NAMALWA (cell line): Measurements from ENCODE around the gene TUBA3E.
A peak's percentile ranks its signal among the peaks of the same experiment; 100 is the strongest.
"Not testable (repeated sequence)": the region's sequence is repeated elsewhere in the genome, so short reads cannot be mapped to it uniquely, and the experiment has no call there.

Experiments used
- DNase-seq: peaks from one replicate; pipeline ENCODE4 v3.0.0-alpha.2; 2015; ENCODE audit warnings: low spot score

Gene TUBA3E

DNA sequence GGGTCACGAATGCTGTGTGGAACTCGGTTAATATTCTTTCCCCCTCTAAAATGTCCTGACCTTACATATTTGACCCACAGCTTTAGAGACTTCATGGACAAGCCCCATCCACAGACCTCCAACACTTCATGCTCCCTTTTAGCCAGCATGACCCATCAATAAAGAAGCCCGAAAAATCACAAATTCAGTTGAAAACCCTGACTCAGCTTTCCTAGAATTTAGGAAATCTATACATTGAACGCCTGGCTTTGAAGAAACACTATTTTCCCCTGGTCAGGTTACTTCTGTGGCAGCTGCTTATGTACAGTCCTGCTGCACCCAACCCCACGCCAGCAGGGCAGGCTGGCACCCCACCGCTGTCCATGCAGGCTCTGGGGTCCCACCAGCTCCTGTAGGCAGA, 6.9 kb downstream of the TUBA3E start:
- DNase-seq: not testable (repeated sequence)

DNA sequence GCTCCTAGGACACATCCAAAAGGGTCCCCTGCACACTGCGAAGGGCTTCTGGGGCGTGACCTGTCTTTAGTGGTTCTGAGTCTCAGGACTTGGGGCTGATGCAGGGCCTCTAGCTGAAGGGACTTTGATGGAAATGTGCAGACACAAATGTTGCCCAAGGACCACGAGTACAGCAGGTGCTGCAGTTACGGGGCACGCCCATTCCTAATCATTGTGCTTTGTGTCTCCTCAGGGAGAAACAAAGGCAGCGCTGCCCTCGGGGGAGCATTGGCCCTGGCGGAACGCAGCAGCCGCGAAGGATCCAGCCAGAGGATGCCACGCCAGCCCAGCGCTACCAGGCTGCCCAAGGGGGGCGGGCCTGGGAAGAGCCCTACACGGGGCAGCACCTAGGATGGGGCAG, 8.0 kb downstream of the TUBA3E start:
- no peak for DNase-seq

DNA sequence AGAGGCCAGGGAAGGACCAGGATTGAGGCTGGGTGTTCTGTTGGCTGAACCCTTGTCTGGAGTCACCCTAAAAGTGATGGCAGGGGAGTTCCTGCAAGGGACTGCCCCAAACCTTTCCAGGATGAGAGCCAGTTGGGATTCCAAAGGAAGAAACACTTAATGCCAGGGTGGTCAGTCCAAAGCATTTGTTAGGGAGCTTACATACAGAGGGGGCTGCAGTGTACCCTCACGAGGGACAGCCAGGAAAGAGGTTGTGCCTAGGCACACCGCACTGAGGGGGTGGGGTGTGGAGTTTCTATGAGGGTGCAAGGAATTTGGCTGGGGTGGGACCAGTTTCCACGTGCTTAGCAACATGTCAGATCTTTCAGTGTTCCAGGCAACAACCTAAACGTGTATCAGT, 9.3 kb downstream of the TUBA3E start:
- DNase-seq: not testable (repeated sequence)

GRCh38 chr2:130187859-130188792, 10.1 kb downstream of the TUBA3E start:
- DNase-seq: not testable (repeated sequence)

DNA sequence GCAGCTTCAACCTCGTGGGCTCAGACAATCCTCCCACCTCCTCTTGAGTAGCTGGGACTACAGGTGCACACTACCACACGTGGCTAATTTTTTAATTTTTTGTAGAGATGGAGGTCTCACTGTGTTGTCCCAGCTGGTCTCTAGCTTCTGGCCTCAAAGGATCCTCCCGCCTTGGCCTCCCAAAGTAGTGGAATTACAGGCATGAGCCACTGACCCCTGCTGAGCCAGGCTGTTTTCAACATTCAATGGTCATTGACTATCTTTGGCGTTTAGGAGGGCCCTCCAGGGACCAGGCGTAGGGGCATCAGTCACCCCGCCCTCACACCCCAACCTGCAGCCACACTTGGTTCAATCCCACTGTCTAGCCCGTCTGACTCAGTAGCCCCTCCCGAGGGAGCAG, 11.0 kb downstream of the TUBA3E start:
- DNase-seq: no peak

DNA sequence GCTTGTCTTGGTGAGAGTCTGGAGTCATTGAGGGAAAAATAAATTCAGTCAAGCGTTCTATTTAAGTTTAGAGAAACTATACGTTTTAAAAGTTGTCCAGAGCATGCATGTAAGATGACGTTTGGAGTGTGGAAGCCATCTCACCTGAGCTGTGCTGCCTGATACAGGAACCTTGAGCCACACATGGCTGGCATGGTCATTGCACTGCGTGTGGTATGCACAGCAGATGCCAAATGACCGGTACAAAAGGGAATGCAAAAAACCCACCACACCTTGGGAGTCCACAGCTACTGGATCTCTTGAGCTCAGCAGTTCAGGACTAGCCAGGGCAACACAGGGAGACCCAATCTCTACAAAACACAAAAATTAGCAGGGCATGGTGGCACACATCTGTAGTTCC, 11.8 kb downstream of the TUBA3E start:
- no peak for DNase-seq

- DNase-seq: no peak
Observed at GRCh38 chr2:130185896-130186295, 12.3 kb downstream of the TUBA3E start.

- DNase-seq: no peak
Observed at GRCh38 chr2:130185436-130185835, 12.8 kb downstream of the TUBA3E start.

DNA sequence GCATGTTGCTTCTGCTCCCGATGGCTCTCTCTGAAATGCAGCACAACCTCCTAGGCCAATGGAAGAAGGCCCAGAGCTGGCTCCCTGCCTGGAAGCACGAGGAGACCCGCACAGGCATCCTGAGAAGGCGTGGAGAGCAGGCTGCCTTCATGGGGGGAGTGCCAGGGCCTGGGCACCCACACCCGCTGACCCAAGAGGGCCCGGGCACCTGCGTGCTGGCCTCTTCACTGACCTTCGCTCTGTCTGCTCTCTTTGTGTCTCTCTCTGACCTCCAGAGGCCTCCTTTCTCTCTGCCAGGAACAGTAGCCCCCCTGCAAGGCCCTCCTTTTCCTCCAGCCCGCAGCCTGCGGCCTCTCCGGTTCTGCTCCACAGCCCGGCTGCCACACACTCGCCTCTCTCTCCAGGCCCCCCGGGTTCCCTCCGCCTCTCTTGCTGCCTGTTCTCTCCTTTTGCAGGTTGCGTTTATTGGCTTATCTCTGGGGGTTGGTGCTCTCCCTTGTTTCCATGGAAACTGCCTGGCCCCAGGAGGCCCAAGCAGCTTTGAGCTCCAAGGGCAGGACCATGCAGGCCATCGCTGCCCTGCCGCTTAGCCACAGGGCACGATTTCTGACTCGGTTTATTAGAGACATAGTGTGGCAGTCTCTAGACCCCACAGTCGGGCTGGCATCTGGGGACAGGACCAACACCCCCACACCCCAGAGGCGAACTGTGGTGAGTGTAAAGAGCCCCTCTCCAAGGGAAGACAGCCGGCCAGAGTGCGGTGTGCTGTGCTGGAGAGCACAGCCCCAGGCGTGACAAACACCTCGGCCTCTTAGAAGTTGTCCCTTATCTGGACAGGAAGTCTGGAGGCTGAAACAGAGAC, 14.5 kb downstream of the TUBA3E start:
- no peak for DNase-seq

DNA sequence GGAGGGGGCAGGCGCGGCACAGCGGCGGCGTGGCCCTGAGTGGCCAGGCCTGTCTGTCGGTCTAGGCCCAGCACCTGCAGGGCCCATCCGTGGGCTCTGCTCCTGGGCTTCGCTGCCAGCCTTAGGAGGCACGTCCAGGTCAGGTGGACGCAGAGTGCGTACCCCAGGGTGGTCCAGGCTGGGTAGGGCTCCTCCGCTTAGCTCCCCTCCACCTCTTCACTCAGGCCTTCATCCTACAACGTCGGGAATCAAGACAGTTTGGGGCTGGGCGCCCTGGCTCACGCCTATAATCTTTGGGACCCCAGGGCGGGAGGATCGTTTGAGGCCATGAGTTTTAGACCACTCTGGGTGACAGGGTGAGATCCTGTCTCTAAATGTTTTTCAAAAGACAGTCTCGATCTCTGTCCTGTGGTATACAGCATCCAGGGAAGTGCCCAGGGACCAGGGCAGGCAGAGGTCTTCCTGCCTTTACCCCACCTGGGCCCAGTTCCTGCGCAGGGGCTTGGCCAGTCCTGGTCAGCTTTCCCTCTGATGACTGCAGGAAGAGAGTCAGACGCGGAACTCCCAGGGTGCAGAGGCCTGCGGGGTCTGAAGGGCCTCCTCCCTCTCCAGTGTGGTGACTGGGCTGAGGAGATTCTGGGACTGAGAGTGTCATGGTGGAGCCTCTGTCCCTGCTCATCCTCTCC, 15.3 kb downstream of the TUBA3E start:
- not testable (repeated sequence) for DNase-seq

DNA sequence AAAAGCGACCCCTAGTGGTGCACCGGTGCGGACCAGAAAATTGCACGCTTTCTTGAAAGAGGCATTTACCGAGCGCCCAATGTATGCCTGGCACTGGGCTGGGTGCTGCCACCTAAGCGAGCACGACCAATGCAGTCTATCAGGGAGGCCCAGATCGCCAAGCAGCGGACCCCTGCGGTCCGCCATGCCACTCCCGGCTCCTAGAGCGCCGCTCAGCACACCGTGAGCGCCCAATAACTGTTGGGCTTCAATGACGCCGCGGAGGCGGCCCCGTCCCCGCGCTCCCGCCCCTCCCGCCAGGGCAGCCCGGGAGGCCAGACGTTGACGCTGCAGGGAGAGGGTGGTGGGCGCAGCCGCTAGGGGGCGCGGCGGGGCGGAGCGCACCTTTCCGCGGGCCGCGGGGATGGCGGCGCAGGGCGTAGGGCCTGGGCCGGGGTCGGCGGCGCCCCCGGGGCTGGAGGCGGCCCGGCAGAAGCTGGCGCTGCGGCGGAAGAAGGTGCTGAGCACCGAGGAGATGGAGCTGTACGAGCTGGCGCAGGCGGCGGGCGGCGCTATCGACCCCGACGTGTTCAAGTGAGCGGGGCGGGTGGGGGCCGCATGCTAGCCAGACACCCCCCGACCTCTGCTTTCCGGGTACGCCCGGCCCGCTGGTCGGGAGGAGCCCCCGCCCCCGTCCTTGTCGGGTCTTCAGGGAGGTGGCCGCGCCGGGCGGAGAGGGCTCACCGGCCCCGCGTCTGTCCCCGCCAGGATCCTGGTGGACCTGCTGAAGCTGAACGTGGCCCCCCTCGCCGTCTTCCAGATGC, 16.2 kb downstream of the TUBA3E start, which contains the start of gene MZT2B:
Gene MZT2B (plus strand): TSS at position 383 of the 803 bp plus-strand sequence. CDS start 21 bp downstream, at position 404.
- peak; percentile 90 for DNase-seq

DNA sequence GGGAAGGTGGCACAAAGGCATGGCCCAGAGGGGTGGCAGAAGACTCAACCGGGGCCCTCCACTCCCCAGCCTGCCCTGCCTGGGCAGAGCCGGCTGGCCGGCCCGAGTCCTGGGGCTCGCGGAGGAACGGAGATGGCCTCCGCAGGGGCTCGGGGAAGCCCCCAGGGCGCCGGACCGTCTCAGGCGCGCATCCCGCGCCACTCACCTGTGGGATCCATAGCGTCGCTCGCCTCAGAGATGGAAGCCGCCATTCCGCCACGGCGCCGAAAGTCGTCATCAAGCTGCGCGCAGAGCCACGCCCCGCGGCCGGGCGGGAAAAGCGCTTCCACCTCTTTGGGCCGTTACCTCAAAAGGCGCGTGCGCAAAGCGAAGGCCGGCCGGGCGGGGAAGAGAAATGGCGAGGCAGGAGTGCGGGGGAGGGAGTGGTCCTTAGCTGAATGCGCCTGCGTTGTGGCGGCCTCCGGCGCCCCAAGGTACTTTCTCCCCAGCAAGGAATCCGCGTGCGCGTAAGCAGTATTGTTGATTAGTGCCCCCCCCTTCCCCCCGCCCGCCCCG, 16.8 kb downstream of the TUBA3E start, which contains the start of gene SMPD4:
Gene SMPD4 (minus strand): TSS at position 278 of the 555 bp plus-strand sequence. CDS start 5,010 bp downstream, outside the sequence.
- DNase-seq: peak; percentile 97

- not testable (repeated sequence) for DNase-seq
Observed at GRCh38 chr2:130180404-130181324, 17.6 kb downstream of the TUBA3E start.

- DNase-seq: not testable (repeated sequence)
Observed at GRCh38 chr2:130174866-130175265, 23.4 kb downstream of the TUBA3E start.

GRCh38 chr2:130169896-130170295, 28.3 kb downstream of the TUBA3E start:
- DNase-seq: no peak

DNA sequence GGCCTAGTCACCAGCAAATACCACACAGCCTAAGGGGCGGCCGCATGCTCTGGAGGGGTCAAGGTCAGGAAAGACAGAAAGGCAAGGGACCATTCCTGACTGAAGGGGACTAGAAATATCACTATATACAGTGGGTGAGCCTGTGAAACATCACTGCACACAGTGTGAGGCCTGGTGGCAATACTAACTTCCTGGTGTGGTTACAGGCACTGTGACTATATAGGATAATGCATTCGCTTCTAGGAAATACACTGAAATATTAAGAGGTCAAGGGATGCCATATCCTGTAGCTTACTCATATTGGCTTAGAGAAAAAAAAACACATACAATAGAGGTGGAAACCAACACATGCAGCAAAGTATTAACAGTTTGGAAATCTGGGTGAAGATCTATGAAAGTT, 29.1 kb downstream of the TUBA3E start:
- DNase-seq: not testable (repeated sequence)

- DNase-seq: not testable (repeated sequence)
Observed at GRCh38 chr2:130166611-130167010, 31.6 kb downstream of the TUBA3E start.

GRCh38 chr2:130165293-130166016, 32.8 kb downstream of the TUBA3E start:
- no peak for DNase-seq

DNA sequence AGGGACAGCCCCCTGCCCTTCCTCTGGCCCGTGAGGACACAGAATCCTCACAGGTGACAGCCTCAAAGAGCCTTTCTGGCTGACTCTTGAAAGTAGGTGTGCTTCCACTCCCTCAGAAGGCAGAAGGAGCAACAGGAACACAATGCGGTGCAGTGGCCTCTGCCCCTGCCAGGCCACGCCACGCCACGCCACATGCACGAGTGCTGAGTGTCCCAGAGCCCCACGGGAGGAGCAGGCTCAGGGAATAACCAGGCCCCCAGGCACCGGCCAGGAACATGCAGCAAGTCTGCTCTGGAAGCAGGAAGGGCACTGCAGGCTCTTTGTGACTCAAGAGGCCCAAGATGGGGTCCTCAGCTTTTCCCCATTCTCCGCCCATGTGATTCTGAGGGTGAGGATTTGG, 35.3 kb downstream of the TUBA3E start:
- DNase-seq: no peak
